Astrocyte (in vitro differentiated cells and primary cell): ENCODE measurements around the gene CHRM2.

ENCODE experiments used
- EZH2 ChIP-seq: IDR thresholded peaks from 2 replicates; pipeline ENCODE4 v1.6.1; 2012; ENCODE audit warnings: mild to moderate bottlenecking, low read length, inconsistent platforms; ENCODE audit not compliant: insufficient read depth
- TF ChIP-seq, protein P1 (sequence below): IDR thresholded peaks from 2 replicates; pipeline ENCODE4 v1.5.1; 2011; ENCODE audit warnings: low read depth, mild to moderate bottlenecking, inconsistent platforms, low read length, moderate library complexity; ENCODE audit not compliant: insufficient read depth

- TF ChIP-seq, protein P1, sequence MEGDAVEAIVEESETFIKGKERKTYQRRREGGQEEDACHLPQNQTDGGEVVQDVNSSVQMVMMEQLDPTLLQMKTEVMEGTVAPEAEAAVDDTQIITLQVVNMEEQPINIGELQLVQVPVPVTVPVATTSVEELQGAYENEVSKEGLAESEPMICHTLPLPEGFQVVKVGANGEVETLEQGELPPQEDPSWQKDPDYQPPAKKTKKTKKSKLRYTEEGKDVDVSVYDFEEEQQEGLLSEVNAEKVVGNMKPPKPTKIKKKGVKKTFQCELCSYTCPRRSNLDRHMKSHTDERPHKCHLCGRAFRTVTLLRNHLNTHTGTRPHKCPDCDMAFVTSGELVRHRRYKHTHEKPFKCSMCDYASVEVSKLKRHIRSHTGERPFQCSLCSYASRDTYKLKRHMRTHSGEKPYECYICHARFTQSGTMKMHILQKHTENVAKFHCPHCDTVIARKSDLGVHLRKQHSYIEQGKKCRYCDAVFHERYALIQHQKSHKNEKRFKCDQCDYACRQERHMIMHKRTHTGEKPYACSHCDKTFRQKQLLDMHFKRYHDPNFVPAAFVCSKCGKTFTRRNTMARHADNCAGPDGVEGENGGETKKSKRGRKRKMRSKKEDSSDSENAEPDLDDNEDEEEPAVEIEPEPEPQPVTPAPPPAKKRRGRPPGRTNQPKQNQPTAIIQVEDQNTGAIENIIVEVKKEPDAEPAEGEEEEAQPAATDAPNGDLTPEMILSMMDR = no peak
- no peak for TF ChIP-seq EZH2
These were observed 138.7 kb downstream of the CHRM2 start for GRCh38 chr7:137007001-137007694.
